Subcutaneous adipose tissue (tissue), 4 donors: ENCODE results near the gene ZNF593. TPM values are rescaled to one million over a fixed set of nuclear protein-coding genes. Genes with fewer than 3 reads are reported as not detected.

Source experiments
- CTCF ChIP-seq: fragments of 450-650 bp; IDR thresholded peaks from one replicate; pipeline ENCODE4 v1.5.1; 2016; ENCODE audit warnings: low read depth, mild to moderate bottlenecking, control low read depth, antibody characterized with exemption, moderate library complexity
- total RNA-seq, 4 donors: library from RNA; depleted of rRNA; stranded (reverse); fragments of >200 nt; gene quantifications; one replicate each; pipeline ENCODE4 v1.1.0, GENCODE V29; 2016

ZNF593 gene
- total RNA-seq, 4 donors from 2014 or later: 17.7 to 32.0 (median 26.9) TPM

GRCh38 chr1:26168410-26169197 is 1.1 kb upstream of the ZNF593 start, which contains the start of gene C1orf232:
Gene C1orf232, minus strand, starts transcription at chr1:26168963. Its CDS starts 464 bp downstream, at chr1:26168499.
- no peak for TF ChIP-seq CTCF

- no peak for TF ChIP-seq CTCF
Observed at GRCh38 chr1:26169198-26169554, 532 bp upstream of the ZNF593 start.

- no peak for TF ChIP-seq CTCF
Observed at GRCh38 chr1:26170472-26170821, 739 bp downstream of the ZNF593 start.

- TF ChIP-seq CTCF: no peak
Observed at GRCh38 chr1:26171084-26172072, 1.7 kb downstream of the ZNF593 start, which contains the start of gene ZNF593OS. Gene ZNF593OS, minus strand, starts transcription at chr1:26171832. Its CDS starts 171 bp downstream, at chr1:26171661.

- TF ChIP-seq CTCF: no peak
Observed at GRCh38 chr1:26175346-26175745, 5.6 kb downstream of the ZNF593 start.

GRCh38 chr1:26177182-26177684 is 7.5 kb downstream of the ZNF593 start, which contains the start of gene CNKSR1:
Gene CNKSR1, plus strand, starts transcription at chr1:26177491. Its CDS starts 57 bp downstream, at chr1:26177548.
- no peak for TF ChIP-seq CTCF
